ENCODE results near the gene ELF3. TPM values are rescaled to one million over a fixed set of nuclear protein-coding genes. Genes with fewer than 3 reads are reported as not detected.

Gene ELF3
- total RNA-seq, 4 donors from 2014 or later = 497 to 741 (median 654) TPM

DNA sequence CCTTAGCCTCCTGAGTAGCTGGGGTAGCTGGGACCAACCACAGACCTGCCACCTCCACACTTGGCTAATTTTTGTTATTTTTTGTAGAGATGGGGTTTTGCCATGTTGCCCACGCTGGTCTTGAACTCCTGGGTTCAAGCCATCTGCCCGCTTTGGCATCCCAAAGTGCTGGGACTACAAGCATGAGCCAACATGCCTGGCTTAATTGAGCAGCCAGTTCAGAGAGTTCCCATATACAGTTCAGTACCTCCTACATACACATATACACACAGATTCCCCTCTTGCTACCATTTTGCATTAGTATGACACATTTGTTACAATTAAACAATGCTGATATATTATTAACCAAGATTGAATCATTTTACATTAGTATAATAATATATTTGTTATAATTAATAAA is 25.0 kb upstream of the ELF3 start:
- DNase-seq = peak in 1 of 3 donors; percentile 24
- no peak overlapping the region for H3K27ac ChIP-seq
- H3K27me3 ChIP-seq = no peaks in the 10 kb centered on the region
- H3K9me3 ChIP-seq = no peaks in the 10 kb centered on the region
- no peak for TF ChIP-seq CTCF (IDR thresholded peaks at IDR 0.05)
- no peak for TF ChIP-seq POLR2A (IDR thresholded peaks at IDR 0.05)
- no peak overlapping the region for H3K4me3 ChIP-seq
- peaks cover 0 to 13% (median 0%) of the 10 kb centered on the region in 4 donors for H3K4me1 ChIP-seq
- H3K36me3 ChIP-seq = peaks cover 0 to 19% (median 0%) of the 10 kb centered on the region in 3 donors

DNA sequence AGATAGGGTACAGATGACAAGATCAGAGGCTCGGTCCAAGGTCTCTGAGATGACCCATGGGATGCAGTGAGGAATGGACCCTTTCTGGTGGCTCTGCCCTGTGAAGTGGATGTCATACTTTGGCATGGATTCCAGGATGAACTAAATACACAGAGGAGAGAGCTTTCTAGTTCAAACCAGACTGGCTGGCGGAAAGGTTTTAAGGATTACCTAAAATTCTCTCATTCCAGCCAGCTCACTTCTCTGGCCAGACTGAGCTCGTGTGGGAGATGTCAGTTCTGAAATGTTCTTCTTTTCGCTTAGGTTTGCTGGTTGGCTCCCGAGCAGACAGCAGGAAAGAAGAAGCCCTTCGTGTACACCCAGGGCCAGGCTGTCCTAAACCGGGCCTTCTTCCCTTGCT is 21.8 kb upstream of the ELF3 start:
- Histone ChIP-seq H3K4me3 (no peak overlapping the region), H3K36me3 (peaks cover 0 to 52% (median 0%) of the 10 kb centered on the region in 3 donors), H3K27ac (no peak overlapping the region), H3K4me1 (peaks cover 0 to 6% (median 0%) of the 10 kb centered on the region in 4 donors), H3K9me3 (no peaks in the 10 kb centered on the region), H3K27me3 (no peaks in the 10 kb centered on the region)
- peak in 1 of 3 donors; percentile 15 for DNase-seq
- TF ChIP-seq POLR2A (IDR thresholded peaks at IDR 0.05) (no peak), CTCF (IDR thresholded peaks at IDR 0.05) (no peak)

DNA sequence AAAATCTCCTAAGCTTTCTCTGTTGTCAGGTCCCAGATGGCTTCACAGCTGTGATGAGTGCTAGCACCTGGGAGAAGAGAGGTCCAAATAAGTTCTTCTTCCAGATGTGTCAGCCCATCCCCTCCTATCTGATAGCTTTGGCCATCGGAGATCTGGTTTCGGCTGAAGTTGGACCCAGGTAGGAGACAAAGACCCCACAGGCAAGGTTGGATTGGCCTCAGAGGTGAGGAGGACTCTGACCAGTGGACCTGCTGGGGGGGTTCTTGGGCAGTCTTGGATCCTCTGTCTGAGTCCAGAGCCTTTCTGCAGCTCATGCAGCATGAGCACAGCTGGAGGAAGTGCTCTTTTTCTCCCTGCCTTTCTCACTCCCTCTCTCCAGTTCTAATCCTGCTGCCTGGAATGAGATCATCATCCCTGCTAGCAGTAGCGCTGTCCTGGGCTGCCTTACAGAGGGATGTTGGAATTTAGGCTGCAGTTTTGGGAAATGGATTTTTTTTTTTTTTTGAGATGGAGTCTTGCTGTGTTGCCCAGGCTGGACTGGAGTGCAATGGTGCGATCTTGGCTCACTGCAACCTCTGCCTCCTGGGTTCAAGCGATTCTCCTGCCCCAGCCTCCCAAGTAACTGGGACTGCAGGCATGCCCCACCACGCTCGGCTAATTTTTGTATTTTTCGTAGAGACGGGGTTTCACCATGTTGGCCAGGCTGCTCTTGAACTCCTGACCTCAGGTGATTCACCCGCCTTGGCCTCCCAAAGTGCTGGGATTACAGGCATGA is 20.8 kb upstream of the ELF3 start:
- peak in 1 of 3 donors; percentile 24 for DNase-seq
- Histone ChIP-seq H3K27me3 (no peaks in the 10 kb centered on the region), H3K4me1 (no peaks in the 10 kb centered on the region), H3K36me3 (peaks cover 0 to 61% (median 0%) of the 10 kb centered on the region in 3 donors), H3K27ac (no peak overlapping the region), H3K4me3 (no peak overlapping the region), H3K9me3 (no peaks in the 10 kb centered on the region)
- TF ChIP-seq POLR2A (IDR thresholded peaks at IDR 0.05) (no peak), CTCF (IDR thresholded peaks at IDR 0.05) (no peak)

DNA sequence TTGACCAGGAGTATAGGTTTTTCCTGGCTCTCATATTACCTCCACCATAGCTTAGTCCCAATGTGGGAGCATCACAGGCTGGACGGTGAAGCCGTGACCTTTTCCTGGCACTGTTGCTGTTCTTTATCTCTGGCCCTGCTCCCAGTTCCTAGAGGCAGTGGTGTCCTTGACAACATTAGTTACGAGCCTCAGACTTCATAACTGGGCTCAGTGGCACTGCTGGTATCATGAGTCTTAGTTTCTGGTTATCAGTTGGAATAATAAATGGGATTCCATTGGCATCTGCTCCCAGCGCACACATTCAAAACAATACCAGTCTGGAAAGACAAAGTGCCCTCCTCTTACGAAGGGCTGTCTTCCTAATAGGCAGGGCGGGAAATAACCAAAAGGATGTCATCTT is 20.0 kb upstream of the ELF3 start:
- Histone ChIP-seq H3K9me3 (no peaks in the 10 kb centered on the region), H3K36me3 (peaks cover 0 to 70% (median 0%) of the 10 kb centered on the region in 3 donors), H3K27ac (no peak overlapping the region)

DNA sequence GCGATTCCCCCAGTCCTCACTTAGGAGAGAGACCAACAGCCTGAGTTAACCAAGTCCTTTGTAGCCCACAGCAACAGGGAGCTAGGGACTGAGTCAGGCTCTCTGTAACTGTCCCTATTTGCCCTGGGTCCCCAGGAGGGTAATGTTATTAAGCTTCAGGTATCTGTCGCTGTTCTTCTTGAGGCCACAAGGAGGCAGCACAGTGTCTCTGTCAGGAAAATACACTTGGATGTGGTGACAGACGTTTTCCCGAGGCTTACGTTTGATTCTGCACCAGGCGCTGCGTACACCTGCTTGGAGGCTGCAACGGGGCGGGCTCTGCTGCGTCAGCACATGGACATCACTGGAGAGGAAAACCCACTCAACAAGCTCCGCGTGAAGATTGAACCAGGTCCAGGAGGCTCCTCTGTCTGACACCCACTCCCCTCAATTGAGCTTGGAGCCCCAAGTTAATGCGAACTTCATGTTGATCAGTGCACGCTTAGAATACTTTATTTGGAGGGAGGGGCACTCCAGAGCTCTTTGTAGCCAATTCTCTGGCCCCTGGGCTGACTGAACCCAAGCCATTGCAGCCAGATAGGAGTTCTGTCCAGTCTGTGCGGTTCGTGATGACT is 10.7 kb upstream of the ELF3 start:
- Histone ChIP-seq H3K4me3 (no peak overlapping the region), H3K27me3 (no peaks in the 10 kb centered on the region), H3K9me3 (no peaks in the 10 kb centered on the region), H3K4me1 (no peaks in the 10 kb centered on the region), H3K27ac (no peak overlapping the region), H3K36me3 (peaks cover 0 to 93% (median 0%) of the 10 kb centered on the region in 3 donors)
- peak; percentile 10 to 86 (median 72) for TF ChIP-seq CTCF (IDR thresholded peaks at IDR 0.05)
- no peak for TF ChIP-seq POLR2A (IDR thresholded peaks at IDR 0.05)
- peak in 2 of 3 donors; percentile 53 to 64 for DNase-seq

More for the DNA sequence above, 20.0 kb upstream of the ELF3 start:
- Histone ChIP-seq H3K27me3 (no peaks in the 10 kb centered on the region), H3K4me1 (no peaks in the 10 kb centered on the region), H3K4me3 (no peak overlapping the region)
- no peak for TF ChIP-seq POLR2A (IDR thresholded peaks at IDR 0.05)
- TF ChIP-seq CTCF (IDR thresholded peaks at IDR 0.05) = no peak
- DNase-seq = peak in 1 of 3 donors; percentile 19

All from Peyer's patch (tissue), 4 donors.